Smooth muscle cell (in vitro differentiated cells): ENCODE data around the gene WDR90. TPM values are rescaled to one million over a fixed set of nuclear protein-coding genes. Genes with fewer than 3 reads are reported as not detected.

ENCODE experiments used
- DNase-seq: peaks from one replicate; lab custom pipeline; 2025; ENCODE audit not compliant: unreplicated experiment; lab: John Stamatoyannopoulos, UW
- H2AFZ ChIP-seq: fragments of 200-600 bp; sonication (generic); 2 replicates; pipeline ENCODE4 v1.6.0; 2016; ENCODE audit warnings: antibody characterized with exemption, low read depth, mild to moderate bottlenecking
- H3F3A ChIP-seq: fragments of 200-600 bp; sonication (generic); 2 replicates; pipeline ENCODE4 v1.6.0; 2017; ENCODE audit warnings: antibody characterized with exemption, low read depth
- H3K27ac ChIP-seq: fragments of 200-600 bp; sonication (generic); 2 replicates; pipeline ENCODE4 v1.5.1; 2016; ENCODE audit warnings: low read depth, mild to moderate bottlenecking
- H3K27me3 ChIP-seq: fragments of 200-600 bp; sonication (generic); 2 replicates; pipeline ENCODE4 v1.6.1; 2016; ENCODE audit warnings: low read depth, mild to moderate bottlenecking
- H3K36me3 ChIP-seq: fragments of 200-600 bp; sonication (generic); 2 replicates; pipeline ENCODE4 v1.5.1; 2016; ENCODE audit warnings: low read depth
- H3K4me1 ChIP-seq: fragments of 200-600 bp; sonication (generic); 2 replicates; pipeline ENCODE4 v1.5.1; 2016; ENCODE audit warnings: low read depth
- H3K4me2 ChIP-seq: fragments of 200-600 bp; sonication (generic); 2 replicates; pipeline ENCODE4 v1.6.0; 2016; ENCODE audit warnings: mild to moderate bottlenecking
- H3K4me3 ChIP-seq: fragments of 200-600 bp; sonication (generic); 2 replicates; pipeline ENCODE4 v1.5.1; 2016; ENCODE audit warnings: mild to moderate bottlenecking
- H3K79me2 ChIP-seq: fragments of 200-600 bp; sonication (generic); 2 replicates; pipeline ENCODE4 v1.6.0; 2016; ENCODE audit warnings: low read depth, mild to moderate bottlenecking
- H3K9ac ChIP-seq: fragments of 200-600 bp; sonication (generic); 2 replicates; pipeline ENCODE4 v1.6.0; 2016; ENCODE audit warnings: low read depth
- H3K9me3 ChIP-seq: fragments of 200-600 bp; sonication (generic); replicated peaks from 2 replicates; pipeline ENCODE4 v1.5.1; 2016; ENCODE audit warnings: low read depth
- H4K20me1 ChIP-seq: fragments of 200-600 bp; sonication (generic); 2 replicates; pipeline ENCODE4 v1.6.0; 2016; ENCODE audit warnings: low read depth
- WGBS: methylation state at CpG from one replicate; pipeline ENCODE4 v1.1.7; 2016; ENCODE audit warnings: low lambda C conversion rate; 5-methylcytosine and 5-hydroxymethylcytosine counted together
- polyA plus RNA-seq: library from polyadenylated mRNA; unstranded; fragments of >200 nt; fragmentation: Nextera tagmentation; extraction: Ambion mirVana; gene quantifications from 2 replicates; pipeline ENCODE4 v1.2.1, GENCODE V29; 2016
- total RNA-seq: library from RNA; depleted of rRNA; stranded (reverse); fragments of >200 nt; gene quantifications from 2 replicates; pipeline ENCODE4 v1.2.3, GENCODE V29; 2014
- TF ChIP-seq, protein P1 (sequence below): fragments of 200-600 bp; sonication (generic); IDR thresholded peaks from 2 replicates; pipeline ENCODE4 v1.5.1; 2017; ENCODE audit warnings: borderline replicate concordance, mild to moderate bottlenecking, antibody characterized with exemption; ENCODE audit not compliant: insufficient read depth, poor library complexity, severe bottlenecking

WDR90 gene
- total and polyA plus RNA-seq, 2 experiments from 2014 or later, result 8.4 to 10.4 TPM

DNA sequence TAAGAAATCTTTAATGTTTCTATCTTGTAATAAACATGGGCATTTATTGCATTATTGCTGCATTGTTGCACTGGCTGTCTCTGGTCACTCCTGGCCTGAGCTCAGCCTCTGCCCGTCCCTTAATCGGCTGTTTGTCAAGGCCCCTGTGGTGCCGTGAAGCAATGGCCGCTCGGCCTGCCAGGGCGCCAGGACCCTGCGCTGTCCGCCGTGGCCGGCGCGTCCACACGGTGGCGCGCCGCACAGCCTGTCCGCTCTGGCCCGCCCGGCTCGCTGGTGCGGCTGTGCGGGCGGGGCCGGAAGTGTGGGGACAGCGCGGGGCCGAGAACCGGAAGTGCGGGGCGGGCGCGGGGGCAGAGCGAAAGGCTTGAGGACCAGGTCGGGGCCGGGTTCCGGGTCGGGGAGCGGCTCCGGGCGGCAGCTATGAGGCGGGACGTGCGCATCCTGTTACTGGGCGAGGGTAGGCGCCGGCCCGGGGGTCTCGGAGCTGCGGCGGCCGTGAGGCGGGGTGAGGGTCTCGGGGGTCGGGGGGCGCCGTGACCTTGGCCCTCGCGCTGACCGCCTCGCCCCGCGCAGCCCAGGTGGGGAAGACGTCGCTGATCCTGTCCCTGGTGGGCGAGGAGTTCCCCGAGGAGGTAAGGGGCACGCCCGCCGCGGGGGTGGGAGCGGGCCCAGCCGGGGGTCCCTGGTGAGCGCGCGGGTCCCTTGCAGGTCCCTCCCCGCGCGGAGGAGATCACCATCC lies 18.8 kb downstream of the WDR90 start, which contains the start of gene RHOT2:
TSS of gene RHOT2 (plus strand) at position 353 of the 739 bp plus-strand sequence. CDS start at position 421, 68 bp downstream.
- Histone ChIP-seq H2AFZ (no peak within 1 kb of the TSS), H3K4me2 (peak within 1 kb of the TSS; percentile 99), H3K27me3 (no peaks in the 10 kb centered on the region), H3K4me1 (peaks cover 6% of the 10 kb centered on the region), H3K4me3 (peak within 1 kb of the TSS; percentile 96), H3K9ac (peak within 1 kb of the TSS; percentile 97), H3F3A (no peaks in the 10 kb centered on the region), H3K27ac (peak within 1 kb of the TSS; percentile 8), H3K9me3 (no peaks in the 10 kb centered on the region), H3K36me3 (no peaks in the 10 kb centered on the region), H4K20me1 (peaks cover 27% of the 10 kb centered on the region), H3K79me2 (peaks cover 22% of the 10 kb centered on the region)
- WGBS, result 3% methylated on average over 33 of the region's 78 CpGs
- DNase-seq, result peak; percentile 64
- TF ChIP-seq, protein P1, sequence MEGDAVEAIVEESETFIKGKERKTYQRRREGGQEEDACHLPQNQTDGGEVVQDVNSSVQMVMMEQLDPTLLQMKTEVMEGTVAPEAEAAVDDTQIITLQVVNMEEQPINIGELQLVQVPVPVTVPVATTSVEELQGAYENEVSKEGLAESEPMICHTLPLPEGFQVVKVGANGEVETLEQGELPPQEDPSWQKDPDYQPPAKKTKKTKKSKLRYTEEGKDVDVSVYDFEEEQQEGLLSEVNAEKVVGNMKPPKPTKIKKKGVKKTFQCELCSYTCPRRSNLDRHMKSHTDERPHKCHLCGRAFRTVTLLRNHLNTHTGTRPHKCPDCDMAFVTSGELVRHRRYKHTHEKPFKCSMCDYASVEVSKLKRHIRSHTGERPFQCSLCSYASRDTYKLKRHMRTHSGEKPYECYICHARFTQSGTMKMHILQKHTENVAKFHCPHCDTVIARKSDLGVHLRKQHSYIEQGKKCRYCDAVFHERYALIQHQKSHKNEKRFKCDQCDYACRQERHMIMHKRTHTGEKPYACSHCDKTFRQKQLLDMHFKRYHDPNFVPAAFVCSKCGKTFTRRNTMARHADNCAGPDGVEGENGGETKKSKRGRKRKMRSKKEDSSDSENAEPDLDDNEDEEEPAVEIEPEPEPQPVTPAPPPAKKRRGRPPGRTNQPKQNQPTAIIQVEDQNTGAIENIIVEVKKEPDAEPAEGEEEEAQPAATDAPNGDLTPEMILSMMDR, result peak; percentile 75

DNA sequence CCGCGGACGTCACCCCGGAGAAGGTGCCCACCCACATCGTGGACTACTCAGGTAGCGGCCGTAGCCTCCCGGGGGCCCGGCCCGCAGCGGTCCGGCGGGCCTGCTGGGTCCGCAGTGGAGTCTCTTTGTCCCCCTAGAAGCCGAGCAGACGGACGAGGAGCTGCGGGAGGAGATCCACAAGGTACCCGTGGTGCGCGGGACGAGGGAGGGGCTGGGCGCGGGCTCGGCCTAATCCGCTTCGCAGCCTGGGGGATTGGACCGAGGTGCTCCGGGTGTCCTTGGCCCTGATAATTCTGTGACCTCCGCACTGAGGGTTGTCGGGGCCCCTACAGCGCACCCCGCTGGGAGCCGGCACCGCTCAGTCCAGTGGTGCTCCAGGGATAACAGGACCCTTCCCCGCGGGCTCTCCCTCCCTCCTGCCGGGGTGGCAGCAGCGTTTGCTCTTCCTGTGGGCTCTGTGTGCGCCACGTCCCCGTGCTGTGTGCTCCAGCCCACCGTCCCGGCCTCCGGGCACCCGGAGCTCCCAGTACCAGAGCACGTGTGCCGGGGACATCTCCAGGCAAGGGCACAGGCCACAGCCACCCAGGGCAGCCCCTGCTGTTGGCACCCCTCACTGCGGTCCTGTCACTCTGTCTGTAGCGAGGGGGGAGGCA lies 19.5 kb downstream of the WDR90 start:
- Histone ChIP-seq H2AFZ (no peak overlapping the region), H3K27ac (peak overlapping the region; percentile 8), H4K20me1 (peaks cover 27% of the 10 kb centered on the region), H3F3A (no peaks in the 10 kb centered on the region), H3K27me3 (no peaks in the 10 kb centered on the region), H3K9ac (peak overlapping the region; percentile 97), H3K79me2 (peaks cover 22% of the 10 kb centered on the region), H3K4me3 (peak overlapping the region; percentile 96), H3K36me3 (no peaks in the 10 kb centered on the region), H3K4me2 (peak overlapping the region; percentile 99), H3K4me1 (peaks cover 6% of the 10 kb centered on the region), H3K9me3 (no peaks in the 10 kb centered on the region)
- WGBS, result 22% methylated on average over 48 of the region's 50 CpGs
- TF ChIP-seq, protein P1, result no peak
- no peak for DNase-seq

DNA sequence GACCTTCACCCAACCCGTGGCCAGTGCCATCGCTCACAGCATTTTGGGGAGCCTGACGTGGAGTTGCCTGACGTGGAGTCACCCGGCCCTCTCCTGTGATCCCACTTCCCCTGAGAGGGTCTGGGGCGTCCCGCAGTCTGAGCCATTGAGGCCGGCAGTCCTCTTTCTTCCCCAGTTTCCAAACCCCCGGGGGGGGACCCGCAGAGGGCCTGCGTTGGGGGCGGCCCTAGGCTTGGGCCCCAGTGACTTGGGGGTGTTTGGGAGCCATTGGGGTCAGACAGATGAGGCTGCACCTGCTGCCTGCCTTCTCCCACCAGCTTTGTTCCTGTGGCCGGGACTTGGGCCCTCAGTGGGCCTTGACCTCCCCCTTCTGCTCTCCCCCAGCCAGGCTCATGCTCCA lies 20.5 kb downstream of the WDR90 start:
- no peak for DNase-seq
- TF ChIP-seq, protein P1, result no peak
- over 99% methylated on average over 13 of the region's 13 CpGs for WGBS
- H4K20me1 ChIP-seq, result peaks cover 29% of the 10 kb centered on the region
- peaks cover 6% of the 10 kb centered on the region for H3K4me1 ChIP-seq
- H3K9ac ChIP-seq, result no peak overlapping the region
- no peak overlapping the region for H2AFZ ChIP-seq
- peaks cover 22% of the 10 kb centered on the region for H3K79me2 ChIP-seq
- no peak overlapping the region for H3K4me3 ChIP-seq
- H3K27ac ChIP-seq, result no peak overlapping the region
- H3K27me3 ChIP-seq, result no peaks in the 10 kb centered on the region
- no peaks in the 10 kb centered on the region for H3K9me3 ChIP-seq
- H3K36me3 ChIP-seq, result no peaks in the 10 kb centered on the region
- H3F3A ChIP-seq, result peaks cover 4% of the 10 kb centered on the region
- H3K4me2 ChIP-seq, result no peak overlapping the region
